Nephron (organoid): ENCODE results near the gene PRKAG2.

Experiments
- H3K27ac Mint-ChIP-seq, 3 experiments: 2 replicates each; pipeline ENCODE4 v1.8.0; 2020; ENCODE audit warnings: mixed read lengths in 3 of 3, mild to moderate bottlenecking in 2 of 3, moderate library complexity in 1 of 3
- H3K27me3 Mint-ChIP-seq: 2 replicates; pipeline ENCODE4 v1.8.0; 2021; ENCODE audit warnings: low read depth, mild to moderate bottlenecking, moderate library complexity, mixed read lengths
- H3K36me3 Mint-ChIP-seq: 2 replicates; pipeline ENCODE4 v1.8.0; 2020; ENCODE audit warnings: low read depth, mixed read lengths
- H3K4me1 Mint-ChIP-seq: 2 replicates; pipeline ENCODE4 v1.8.0; 2020; ENCODE audit warnings: mixed read lengths
- H3K4me3 Mint-ChIP-seq, 3 experiments: 2 replicates each; pipeline ENCODE4 v1.8.0; 2020; ENCODE audit warnings: mild to moderate bottlenecking in 3 of 3, mixed read lengths in 3 of 3, moderate library complexity in 2 of 3
- H3K9me3 Mint-ChIP-seq: 2 replicates; pipeline ENCODE4 v1.8.0; 2020; ENCODE audit warnings: mixed read lengths
- TF ChIP-seq, protein P1 (sequence below), 3 experiments: fragments of 200-600 bp; sonication (generic); IDR thresholded peaks; one replicate each; pipeline ENCODE4 v1.5.0; 2021; ENCODE audit warnings: antibody characterized with exemption in 3 of 3; ENCODE audit not compliant: unreplicated experiment in 3 of 3

Gene PRKAG2

DNA sequence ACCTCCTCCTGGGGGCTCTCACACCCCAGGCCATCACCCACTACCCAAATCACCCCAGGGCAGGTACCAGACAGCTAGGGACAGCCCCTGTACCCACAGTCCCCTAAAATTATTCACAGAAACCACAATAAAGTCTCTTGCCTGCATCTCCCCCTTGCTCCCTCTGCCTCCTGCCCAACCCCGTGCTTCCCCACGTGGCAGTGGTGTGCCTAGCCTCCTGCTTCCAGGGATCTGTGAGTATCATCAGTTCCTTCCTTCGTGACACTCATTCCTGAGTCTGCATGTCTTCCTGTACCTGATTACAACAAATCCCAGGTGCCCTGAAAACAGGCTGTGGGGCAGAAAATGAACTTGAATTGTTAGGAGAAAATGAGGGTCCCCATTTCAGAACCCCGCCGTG, 61.5 kb downstream of the PRKAG2 start:
- peaks cover 15% of the 10 kb centered on the region for H3K4me1 Mint-ChIP-seq
- TF ChIP-seq, protein P1, sequence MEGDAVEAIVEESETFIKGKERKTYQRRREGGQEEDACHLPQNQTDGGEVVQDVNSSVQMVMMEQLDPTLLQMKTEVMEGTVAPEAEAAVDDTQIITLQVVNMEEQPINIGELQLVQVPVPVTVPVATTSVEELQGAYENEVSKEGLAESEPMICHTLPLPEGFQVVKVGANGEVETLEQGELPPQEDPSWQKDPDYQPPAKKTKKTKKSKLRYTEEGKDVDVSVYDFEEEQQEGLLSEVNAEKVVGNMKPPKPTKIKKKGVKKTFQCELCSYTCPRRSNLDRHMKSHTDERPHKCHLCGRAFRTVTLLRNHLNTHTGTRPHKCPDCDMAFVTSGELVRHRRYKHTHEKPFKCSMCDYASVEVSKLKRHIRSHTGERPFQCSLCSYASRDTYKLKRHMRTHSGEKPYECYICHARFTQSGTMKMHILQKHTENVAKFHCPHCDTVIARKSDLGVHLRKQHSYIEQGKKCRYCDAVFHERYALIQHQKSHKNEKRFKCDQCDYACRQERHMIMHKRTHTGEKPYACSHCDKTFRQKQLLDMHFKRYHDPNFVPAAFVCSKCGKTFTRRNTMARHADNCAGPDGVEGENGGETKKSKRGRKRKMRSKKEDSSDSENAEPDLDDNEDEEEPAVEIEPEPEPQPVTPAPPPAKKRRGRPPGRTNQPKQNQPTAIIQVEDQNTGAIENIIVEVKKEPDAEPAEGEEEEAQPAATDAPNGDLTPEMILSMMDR (IDR thresholded peaks at IDR 0.05; ENCODE audit: unreplicated experiment in 3 of 3): no peak
- H3K36me3 Mint-ChIP-seq: no peaks in the 10 kb centered on the region
- no peak overlapping the region for H3K4me3 Mint-ChIP-seq
- no peaks in the 10 kb centered on the region for H3K9me3 Mint-ChIP-seq
- H3K27me3 Mint-ChIP-seq: peaks cover 73% of the 10 kb centered on the region
- H3K27ac Mint-ChIP-seq: no peak overlapping the region

DNA sequence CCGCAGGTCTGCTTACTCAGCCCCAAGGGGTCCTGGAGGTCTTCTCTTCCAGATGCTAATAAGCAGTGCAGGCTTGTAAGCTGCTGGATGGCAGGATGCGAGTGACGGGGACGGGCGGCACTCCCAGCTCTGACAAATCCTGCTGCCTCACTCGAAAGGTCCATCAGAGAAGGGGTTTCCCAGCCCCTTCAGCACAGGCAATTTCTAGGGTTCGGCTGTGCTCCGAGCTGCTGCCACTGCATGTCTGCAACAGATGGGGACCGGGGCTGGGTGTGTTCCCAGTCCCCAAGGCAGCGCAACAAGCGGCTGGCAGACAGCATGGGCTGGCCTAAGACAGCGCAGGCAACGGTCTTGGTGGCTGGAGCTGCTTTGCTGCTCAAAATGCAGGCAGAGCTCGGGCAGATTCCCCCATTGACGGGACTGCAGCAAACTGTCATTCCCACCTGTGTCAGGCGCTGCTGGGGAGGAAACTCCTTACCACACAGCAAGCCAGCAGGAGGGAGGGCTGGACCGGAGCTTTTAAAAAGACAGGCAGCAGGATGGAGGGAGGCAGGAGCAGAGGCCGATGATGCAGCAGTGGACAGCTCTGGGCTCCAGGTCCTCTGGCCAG, 62.4 kb downstream of the PRKAG2 start:
- H3K36me3 Mint-ChIP-seq: no peaks in the 10 kb centered on the region
- H3K27ac Mint-ChIP-seq: no peak overlapping the region
- peaks cover 12% of the 10 kb centered on the region for H3K4me1 Mint-ChIP-seq
- TF ChIP-seq, protein P1 (IDR thresholded peaks at IDR 0.05; ENCODE audit: unreplicated experiment in 3 of 3): no peak
- no peak overlapping the region for H3K4me3 Mint-ChIP-seq
- peaks cover 78% of the 10 kb centered on the region for H3K27me3 Mint-ChIP-seq
- no peaks in the 10 kb centered on the region for H3K9me3 Mint-ChIP-seq

DNA sequence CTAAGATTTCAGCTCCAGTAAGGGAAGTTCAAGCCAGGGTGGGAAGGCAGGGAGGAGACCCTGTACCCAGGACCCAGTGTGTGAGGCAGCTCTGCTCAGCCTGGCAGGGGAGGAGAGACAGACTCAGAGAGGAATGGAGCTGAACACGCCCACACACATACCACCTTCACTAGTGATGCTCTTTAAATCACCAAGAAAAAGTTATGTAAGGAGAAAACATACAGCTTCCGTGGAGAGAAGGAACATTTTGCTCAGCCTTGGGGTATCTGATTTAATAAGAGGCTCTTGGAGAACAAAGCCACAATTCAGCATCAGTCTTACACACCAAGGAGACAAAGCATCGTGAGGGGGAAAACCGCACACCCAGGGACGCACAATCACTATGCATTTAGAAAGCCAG, 62.9 kb downstream of the PRKAG2 start:
- H3K36me3 Mint-ChIP-seq: no peaks in the 10 kb centered on the region
- H3K4me3 Mint-ChIP-seq: no peak overlapping the region
- TF ChIP-seq, protein P1 (IDR thresholded peaks at IDR 0.05; ENCODE audit: unreplicated experiment in 3 of 3): no peak
- peaks cover 83% of the 10 kb centered on the region for H3K27me3 Mint-ChIP-seq
- H3K4me1 Mint-ChIP-seq: peaks cover 17% of the 10 kb centered on the region
- H3K27ac Mint-ChIP-seq: no peak overlapping the region
- H3K9me3 Mint-ChIP-seq: no peaks in the 10 kb centered on the region

DNA sequence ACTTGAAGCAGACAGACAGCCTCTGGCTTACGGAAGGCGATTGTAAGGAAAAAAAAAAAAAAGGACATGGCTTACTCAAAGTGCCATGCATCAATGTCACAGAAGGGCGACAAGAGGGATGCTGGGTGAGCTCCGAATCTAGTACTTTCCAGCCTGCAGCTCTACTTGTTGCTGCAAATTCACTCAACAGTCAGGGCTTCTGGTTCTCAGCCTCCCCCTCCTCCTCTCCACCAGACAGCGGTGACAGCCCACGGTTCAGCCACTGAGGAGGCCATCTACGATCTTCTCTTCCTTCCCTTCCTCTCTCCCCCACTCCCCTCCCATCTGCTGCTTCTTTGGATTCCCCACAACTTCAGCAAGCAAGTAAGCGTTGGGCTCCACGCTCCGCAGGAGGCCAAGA, 63.5 kb downstream of the PRKAG2 start:
- Mint-ChIP-seq H3K36me3 (no peaks in the 10 kb centered on the region), H3K4me3 (no peak overlapping the region), H3K9me3 (no peaks in the 10 kb centered on the region), H3K27ac (no peak overlapping the region), H3K4me1 (peaks cover 22% of the 10 kb centered on the region), H3K27me3 (peaks cover 85% of the 10 kb centered on the region)
- TF ChIP-seq, protein P1 (IDR thresholded peaks at IDR 0.05; ENCODE audit: unreplicated experiment in 3 of 3): no peak

DNA sequence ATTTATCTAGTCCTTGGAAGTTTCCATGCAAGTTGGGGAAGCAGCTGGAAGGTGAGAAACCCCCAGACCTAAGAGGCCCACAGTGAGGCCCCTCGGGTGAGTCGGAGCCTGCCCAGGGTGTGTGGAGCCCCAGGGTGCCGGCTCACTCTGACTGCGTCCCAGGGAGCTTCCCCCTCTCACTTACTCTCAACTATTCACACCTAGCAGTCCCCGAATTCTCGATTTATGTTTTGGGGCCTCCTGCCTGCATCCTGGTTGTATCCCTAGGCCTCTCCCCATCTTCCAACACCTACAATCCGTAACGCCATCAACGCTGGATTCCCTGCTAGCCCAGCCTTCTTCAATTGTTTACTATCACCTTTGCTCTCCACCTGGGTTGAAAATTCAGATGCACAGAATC, 63.9 kb downstream of the PRKAG2 start:
- no peaks in the 10 kb centered on the region for H3K9me3 Mint-ChIP-seq
- H3K4me1 Mint-ChIP-seq: peaks cover 27% of the 10 kb centered on the region
- no peak overlapping the region for H3K4me3 Mint-ChIP-seq
- no peak overlapping the region for H3K27ac Mint-ChIP-seq
- TF ChIP-seq, protein P1 (IDR thresholded peaks at IDR 0.05; ENCODE audit: unreplicated experiment in 3 of 3): no peak
- H3K36me3 Mint-ChIP-seq: no peaks in the 10 kb centered on the region
- H3K27me3 Mint-ChIP-seq: peaks cover 89% of the 10 kb centered on the region
